HepG2 (cell line): ENCODE results near the gene AP5B1.

ENCODE experiments used
- ETS1 ChIP-seq: sonication (generic); formaldehyde crosslinking; IDR thresholded peaks from 2 replicates; pipeline ENCODE4 v1.4.0; 2020; ENCODE audit warnings: missing genetic modification reagents
- FOXJ3 ChIP-seq: sonication (generic); formaldehyde crosslinking; IDR thresholded peaks from 2 replicates; pipeline ENCODE4 v1.4.0; 2020; ENCODE audit warnings: missing genetic modification reagents, mild to moderate bottlenecking, borderline replicate concordance
- POLR2A ChIP-seq, 2 experiments: IDR thresholded peaks; 2 replicates each; pipeline ENCODE4 v1.6.1; 2011; ENCODE audit warnings: low read depth in 2 of 2, low read length in 2 of 2, mild to moderate bottlenecking in 1 of 2, moderate library complexity in 1 of 2; ENCODE audit not compliant: insufficient read depth in 1 of 2
- SIN3A ChIP-seq: IDR thresholded peaks from 2 replicates; pipeline ENCODE4 v1.6.1; 2011; ENCODE audit warnings: low read depth, mild to moderate bottlenecking, control low read depth, low read length, borderline replicate concordance
- SMARCC2 ChIP-seq: fragments of 450-650 bp; IDR thresholded peaks from 2 replicates; pipeline ENCODE4 v1.6.1; 2017; ENCODE audit warnings: antibody characterized with exemption, mild to moderate bottlenecking
- TAF1 ChIP-seq: sonication (generic); formaldehyde crosslinking; IDR thresholded peaks from 2 replicates; pipeline ENCODE4 v1.4.0; 2020; ENCODE audit warnings: missing genetic modification reagents
- TBL1XR1 ChIP-seq: fragments of 150-350 bp; IDR thresholded peaks from 2 replicates; pipeline ENCODE4 v1.6.1; 2014; ENCODE audit warnings: borderline replicate concordance, low read length; ENCODE audit not compliant: partially characterized antibody
- XRCC5 ChIP-seq: fragments of 200-400 bp; formaldehyde crosslinking; optimal IDR thresholded peaks from 2 replicates; pipeline ENCODE3; 2017; ENCODE audit warnings: mild to moderate bottlenecking, low read length
- ZNF317 ChIP-seq: sonication (generic); formaldehyde crosslinking; IDR thresholded peaks from 2 replicates; pipeline ENCODE4 v1.5.0; 2020; ENCODE audit warnings: mild to moderate bottlenecking, missing genetic modification reagents
- ZNF354B ChIP-seq: sonication (generic); formaldehyde crosslinking; IDR thresholded peaks from 2 replicates; pipeline ENCODE4 v1.8.0; 2022; ENCODE audit warnings: mild to moderate bottlenecking, missing genetic modification reagents
- TF ChIP-seq, protein P1 (sequence below): sonication (generic); formaldehyde crosslinking; IDR thresholded peaks from 2 replicates; pipeline ENCODE4 v1.4.0; 2020; ENCODE audit warnings: missing genetic modification reagents
- TF ChIP-seq, protein P2 (sequence below), 2 experiments: fragments of 450-650 bp in 1 of 2; sonication (generic) in 1 of 2; formaldehyde crosslinking; IDR thresholded peaks; 2 replicates each; pipeline versions ENCODE4 v1.5.0 to v1.8.0; 2020 to 2022; ENCODE audit warnings: mild to moderate bottlenecking in 1 of 2, missing genetic modification reagents in 1 of 2
- TF ChIP-seq, protein P3 (sequence below): sonication (generic); formaldehyde crosslinking; IDR thresholded peaks from 2 replicates; pipeline ENCODE4 v1.5.0; 2020; ENCODE audit warnings: mild to moderate bottlenecking, missing genetic modification reagents, moderate library complexity

GRCh38 chr11:65822776-65823528 is 42.2 kb upstream of the AP5B1 start:
- TF ChIP-seq ZNF354B (CRISPR knock-in tag) (no peak), POLR2A (IDR thresholded peaks at IDR 0.05; ENCODE audit: insufficient read depth in 1 of 2, low read depth in 2 of 2, low read length in 2 of 2) (no peak), TAF1 (no peak), ETS1 (CRISPR knock-in tag) (no peak), SMARCC2 (no peak), ZNF317 (no peak), SIN3A (no peak), FOXJ3 (CRISPR knock-in tag) (no peak), TBL1XR1 (no peak), XRCC5 (no peak)
- TF ChIP-seq, protein P1, sequence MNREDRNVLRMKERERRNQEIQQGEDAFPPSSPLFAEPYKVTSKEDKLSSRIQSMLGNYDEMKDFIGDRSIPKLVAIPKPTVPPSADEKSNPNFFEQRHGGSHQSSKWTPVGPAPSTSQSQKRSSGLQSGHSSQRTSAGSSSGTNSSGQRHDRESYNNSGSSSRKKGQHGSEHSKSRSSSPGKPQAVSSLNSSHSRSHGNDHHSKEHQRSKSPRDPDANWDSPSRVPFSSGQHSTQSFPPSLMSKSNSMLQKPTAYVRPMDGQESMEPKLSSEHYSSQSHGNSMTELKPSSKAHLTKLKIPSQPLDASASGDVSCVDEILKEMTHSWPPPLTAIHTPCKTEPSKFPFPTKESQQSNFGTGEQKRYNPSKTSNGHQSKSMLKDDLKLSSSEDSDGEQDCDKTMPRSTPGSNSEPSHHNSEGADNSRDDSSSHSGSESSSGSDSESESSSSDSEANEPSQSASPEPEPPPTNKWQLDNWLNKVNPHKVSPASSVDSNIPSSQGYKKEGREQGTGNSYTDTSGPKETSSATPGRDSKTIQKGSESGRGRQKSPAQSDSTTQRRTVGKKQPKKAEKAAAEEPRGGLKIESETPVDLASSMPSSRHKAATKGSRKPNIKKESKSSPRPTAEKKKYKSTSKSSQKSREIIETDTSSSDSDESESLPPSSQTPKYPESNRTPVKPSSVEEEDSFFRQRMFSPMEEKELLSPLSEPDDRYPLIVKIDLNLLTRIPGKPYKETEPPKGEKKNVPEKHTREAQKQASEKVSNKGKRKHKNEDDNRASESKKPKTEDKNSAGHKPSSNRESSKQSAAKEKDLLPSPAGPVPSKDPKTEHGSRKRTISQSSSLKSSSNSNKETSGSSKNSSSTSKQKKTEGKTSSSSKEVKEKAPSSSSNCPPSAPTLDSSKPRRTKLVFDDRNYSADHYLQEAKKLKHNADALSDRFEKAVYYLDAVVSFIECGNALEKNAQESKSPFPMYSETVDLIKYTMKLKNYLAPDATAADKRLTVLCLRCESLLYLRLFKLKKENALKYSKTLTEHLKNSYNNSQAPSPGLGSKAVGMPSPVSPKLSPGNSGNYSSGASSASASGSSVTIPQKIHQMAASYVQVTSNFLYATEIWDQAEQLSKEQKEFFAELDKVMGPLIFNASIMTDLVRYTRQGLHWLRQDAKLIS (CRISPR knock-in tag), result no peak
- TF ChIP-seq, protein P2, sequence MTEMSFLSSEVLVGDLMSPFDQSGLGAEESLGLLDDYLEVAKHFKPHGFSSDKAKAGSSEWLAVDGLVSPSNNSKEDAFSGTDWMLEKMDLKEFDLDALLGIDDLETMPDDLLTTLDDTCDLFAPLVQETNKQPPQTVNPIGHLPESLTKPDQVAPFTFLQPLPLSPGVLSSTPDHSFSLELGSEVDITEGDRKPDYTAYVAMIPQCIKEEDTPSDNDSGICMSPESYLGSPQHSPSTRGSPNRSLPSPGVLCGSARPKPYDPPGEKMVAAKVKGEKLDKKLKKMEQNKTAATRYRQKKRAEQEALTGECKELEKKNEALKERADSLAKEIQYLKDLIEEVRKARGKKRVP (CRISPR knock-in tag; IDR thresholded peaks at IDR 0.05), result no peak
- TF ChIP-seq, protein P3, sequence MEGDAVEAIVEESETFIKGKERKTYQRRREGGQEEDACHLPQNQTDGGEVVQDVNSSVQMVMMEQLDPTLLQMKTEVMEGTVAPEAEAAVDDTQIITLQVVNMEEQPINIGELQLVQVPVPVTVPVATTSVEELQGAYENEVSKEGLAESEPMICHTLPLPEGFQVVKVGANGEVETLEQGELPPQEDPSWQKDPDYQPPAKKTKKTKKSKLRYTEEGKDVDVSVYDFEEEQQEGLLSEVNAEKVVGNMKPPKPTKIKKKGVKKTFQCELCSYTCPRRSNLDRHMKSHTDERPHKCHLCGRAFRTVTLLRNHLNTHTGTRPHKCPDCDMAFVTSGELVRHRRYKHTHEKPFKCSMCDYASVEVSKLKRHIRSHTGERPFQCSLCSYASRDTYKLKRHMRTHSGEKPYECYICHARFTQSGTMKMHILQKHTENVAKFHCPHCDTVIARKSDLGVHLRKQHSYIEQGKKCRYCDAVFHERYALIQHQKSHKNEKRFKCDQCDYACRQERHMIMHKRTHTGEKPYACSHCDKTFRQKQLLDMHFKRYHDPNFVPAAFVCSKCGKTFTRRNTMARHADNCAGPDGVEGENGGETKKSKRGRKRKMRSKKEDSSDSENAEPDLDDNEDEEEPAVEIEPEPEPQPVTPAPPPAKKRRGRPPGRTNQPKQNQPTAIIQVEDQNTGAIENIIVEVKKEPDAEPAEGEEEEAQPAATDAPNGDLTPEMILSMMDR, result no peak
